NT2/D1 (cell line): ENCODE results near the gene ITGBL1.

ENCODE experiments used
- SUZ12 ChIP-seq: IDR thresholded peaks from 2 replicates; pipeline ENCODE4 v1.6.1; 2011; ENCODE audit not compliant: insufficient read length, insufficient read depth; ENCODE audit errors: extremely low read depth
- YY1 ChIP-seq: IDR thresholded peaks from 2 replicates; pipeline ENCODE4 v1.6.1; 2011; ENCODE audit not compliant: insufficient read length, insufficient read depth
- ZNF274 ChIP-seq: IDR thresholded peaks from 2 replicates; pipeline ENCODE4 v1.6.1; 2011; ENCODE audit warnings: mild to moderate bottlenecking, low read depth, low read length

DNA sequence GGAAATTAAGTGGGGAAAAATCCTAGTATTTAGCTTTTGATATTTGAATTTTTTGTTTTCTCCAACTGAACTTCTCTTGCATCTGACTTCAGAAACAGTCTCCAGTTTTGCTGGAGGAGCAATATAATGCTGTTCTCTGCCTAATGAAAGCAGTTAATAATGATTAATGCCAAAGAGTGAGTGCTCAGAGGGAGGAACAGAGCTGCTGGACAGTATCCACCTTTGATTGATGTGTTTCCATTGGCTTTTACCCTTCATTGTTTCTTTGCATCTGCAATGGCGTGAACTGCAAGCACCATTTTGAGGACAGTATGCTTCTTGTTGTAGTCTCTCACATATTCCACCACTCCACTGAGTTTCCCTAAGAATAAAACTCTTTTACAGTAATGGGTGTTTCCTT is 193.4 kb downstream of the ITGBL1 start:
- TF ChIP-seq ZNF274: no peak
- TF ChIP-seq YY1: no peak
- TF ChIP-seq SUZ12: no peak
